ENCODE data around the gene RAPGEF1.

DNA sequence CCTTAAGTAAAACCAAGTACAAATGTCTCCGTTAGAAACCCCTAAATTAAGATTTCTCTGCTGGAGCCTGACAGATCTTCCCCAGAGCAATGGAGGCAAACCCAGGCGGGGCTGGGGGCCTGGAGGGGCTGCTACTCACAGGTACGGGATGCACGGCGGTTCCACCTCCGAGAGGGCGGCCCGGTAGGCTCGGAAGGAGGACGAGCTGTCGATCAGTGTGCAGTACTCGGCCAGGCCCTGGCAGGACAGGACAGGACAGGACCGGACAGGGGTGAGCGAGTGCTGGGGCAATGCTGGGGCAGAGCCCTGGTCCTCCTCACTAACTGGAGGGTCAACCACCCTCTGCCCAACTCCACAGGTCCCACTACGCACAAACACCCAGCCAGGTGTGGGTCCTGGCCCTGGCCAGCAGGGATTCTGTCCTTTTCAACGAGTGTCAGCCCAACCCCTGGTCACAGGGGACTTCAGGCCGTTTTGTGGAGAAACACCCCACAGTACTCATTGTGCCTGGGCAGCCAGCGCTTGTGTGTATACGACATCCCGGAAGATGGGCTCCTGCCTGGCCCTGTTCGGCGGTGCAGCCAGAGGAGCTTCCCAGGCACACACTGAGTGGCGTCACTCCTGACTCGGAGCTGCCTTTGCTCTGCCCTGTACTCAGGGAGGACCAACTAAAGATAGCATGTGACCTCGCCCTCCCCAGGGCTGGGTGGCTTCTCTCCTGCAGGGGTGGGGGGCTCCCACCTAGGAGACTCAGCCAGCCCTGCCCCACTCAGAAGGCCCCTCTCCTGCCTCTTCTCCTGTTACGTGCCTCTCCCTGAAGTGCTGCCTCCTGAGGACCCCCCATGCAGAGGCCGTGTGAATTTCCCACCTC lies 157.2 kb downstream of the RAPGEF1 start:
- TF ChIP-seq, protein P1, sequence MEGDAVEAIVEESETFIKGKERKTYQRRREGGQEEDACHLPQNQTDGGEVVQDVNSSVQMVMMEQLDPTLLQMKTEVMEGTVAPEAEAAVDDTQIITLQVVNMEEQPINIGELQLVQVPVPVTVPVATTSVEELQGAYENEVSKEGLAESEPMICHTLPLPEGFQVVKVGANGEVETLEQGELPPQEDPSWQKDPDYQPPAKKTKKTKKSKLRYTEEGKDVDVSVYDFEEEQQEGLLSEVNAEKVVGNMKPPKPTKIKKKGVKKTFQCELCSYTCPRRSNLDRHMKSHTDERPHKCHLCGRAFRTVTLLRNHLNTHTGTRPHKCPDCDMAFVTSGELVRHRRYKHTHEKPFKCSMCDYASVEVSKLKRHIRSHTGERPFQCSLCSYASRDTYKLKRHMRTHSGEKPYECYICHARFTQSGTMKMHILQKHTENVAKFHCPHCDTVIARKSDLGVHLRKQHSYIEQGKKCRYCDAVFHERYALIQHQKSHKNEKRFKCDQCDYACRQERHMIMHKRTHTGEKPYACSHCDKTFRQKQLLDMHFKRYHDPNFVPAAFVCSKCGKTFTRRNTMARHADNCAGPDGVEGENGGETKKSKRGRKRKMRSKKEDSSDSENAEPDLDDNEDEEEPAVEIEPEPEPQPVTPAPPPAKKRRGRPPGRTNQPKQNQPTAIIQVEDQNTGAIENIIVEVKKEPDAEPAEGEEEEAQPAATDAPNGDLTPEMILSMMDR (IDR thresholded peaks at IDR 0.05; ENCODE audit: insufficient read depth, low read depth, low read length) = no peak
- TF ChIP-seq EZH2 (IDR thresholded peaks at IDR 0.05; ENCODE audit: insufficient read depth, low read length) = no peak

All from astrocyte (in vitro differentiated cells and primary cell).